GM18868 (cell line): ENCODE measurements around the gene KRTAP5-10.
"Not testable (repeated sequence)": the region's sequence is repeated elsewhere in the genome, so short reads cannot be mapped to it uniquely, and the experiment has no call there.

Source experiments
- ATAC-seq: cut with Tn5 transposase; IDR thresholded peaks from one replicate; pipeline ENCODE4 v1.9.1; 2021; ENCODE audit warnings: mild to moderate bottlenecking, moderate library complexity; ENCODE audit not compliant: unreplicated experiment

Gene KRTAP5-10

GRCh38 chr11:71565263-71565662, at the start of gene KRTAP5-10:
TSS of gene KRTAP5-10 (plus strand) at chr11:71565563. CDS start at chr11:71565588, 25 bp downstream.
- ATAC-seq: no peak

- ATAC-seq: no peak
Observed at GRCh38 chr11:71518506-71519471, 46.6 kb upstream of the KRTAP5-10 start.

GRCh38 chr11:71519546-71519945, 45.8 kb upstream of the KRTAP5-10 start:
- no peak for ATAC-seq

GRCh38 chr11:71525188-71525937, 40.0 kb upstream of the KRTAP5-10 start:
- no peak for ATAC-seq

- ATAC-seq: no peak
Observed at GRCh38 chr11:71525938-71526495, 39.3 kb upstream of the KRTAP5-10 start.

- ATAC-seq: not testable (repeated sequence)
Observed at GRCh38 chr11:71526796-71527575, 38.4 kb upstream of the KRTAP5-10 start, which contains the start of gene KRTAP5-7. TSS of gene KRTAP5-7 (plus strand) at chr11:71527267. CDS start at chr11:71527301, 34 bp downstream.

GRCh38 chr11:71527576-71528210, 37.7 kb upstream of the KRTAP5-10 start:
- ATAC-seq: no peak

- ATAC-seq: no peak
Observed at GRCh38 chr11:71530602-71531001, 34.8 kb upstream of the KRTAP5-10 start.

- ATAC-seq: no peak
Observed at GRCh38 chr11:71532036-71532610, 33.2 kb upstream of the KRTAP5-10 start.

- ATAC-seq: not testable (repeated sequence)
Observed at GRCh38 chr11:71534711-71535608, 30.4 kb upstream of the KRTAP5-10 start.

- ATAC-seq: no peak
Observed at GRCh38 chr11:71535825-71536224, 29.5 kb upstream of the KRTAP5-10 start.

GRCh38 chr11:71537537-71537936, 27.8 kb upstream of the KRTAP5-10 start:
- ATAC-seq: no peak

- ATAC-seq: not testable (repeated sequence)
Observed at GRCh38 chr11:71537977-71538665, 27.2 kb upstream of the KRTAP5-10 start, which contains the start of gene KRTAP5-8. TSS of gene KRTAP5-8 (plus strand) at chr11:71538025. CDS start at chr11:71538056, 31 bp downstream.

- no peak for ATAC-seq
Observed at GRCh38 chr11:71538666-71538990, 26.7 kb upstream of the KRTAP5-10 start.

GRCh38 chr11:71539017-71539416, 26.3 kb upstream of the KRTAP5-10 start:
- no peak for ATAC-seq

GRCh38 chr11:71539971-71540370, 25.4 kb upstream of the KRTAP5-10 start:
- peak; percentile 68 for ATAC-seq

GRCh38 chr11:71540521-71541304, 24.6 kb upstream of the KRTAP5-10 start:
- ATAC-seq: peak; percentile 64
